ENCODE results near the gene ZNF407.
"Not testable (repeated sequence)": the region's sequence is repeated elsewhere in the genome, so short reads cannot be mapped to it uniquely, and the experiment has no call there.

The ZNF407 gene

DNA sequence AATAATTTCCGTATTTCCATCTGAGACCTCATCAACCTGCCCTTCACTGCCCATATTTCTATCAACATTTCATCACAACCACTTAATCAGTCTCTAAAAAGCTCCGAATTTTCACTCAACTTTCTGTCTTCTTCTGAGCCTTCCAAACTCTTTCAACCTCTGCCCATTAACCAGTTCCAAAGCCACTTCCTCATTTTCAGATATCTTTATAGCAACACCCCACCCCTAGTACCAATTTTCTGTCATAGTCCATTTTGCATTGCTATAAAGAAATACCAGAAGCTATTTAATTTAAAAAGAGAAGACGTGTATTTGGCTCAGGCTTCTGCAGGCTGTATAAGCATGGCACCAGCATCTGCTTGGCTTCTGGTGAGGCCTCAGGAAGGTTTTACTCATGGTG lies 504.2 kb downstream of the ZNF407 start:
- DNase-seq (ENCODE audit: low read depth): no peak

DNA sequence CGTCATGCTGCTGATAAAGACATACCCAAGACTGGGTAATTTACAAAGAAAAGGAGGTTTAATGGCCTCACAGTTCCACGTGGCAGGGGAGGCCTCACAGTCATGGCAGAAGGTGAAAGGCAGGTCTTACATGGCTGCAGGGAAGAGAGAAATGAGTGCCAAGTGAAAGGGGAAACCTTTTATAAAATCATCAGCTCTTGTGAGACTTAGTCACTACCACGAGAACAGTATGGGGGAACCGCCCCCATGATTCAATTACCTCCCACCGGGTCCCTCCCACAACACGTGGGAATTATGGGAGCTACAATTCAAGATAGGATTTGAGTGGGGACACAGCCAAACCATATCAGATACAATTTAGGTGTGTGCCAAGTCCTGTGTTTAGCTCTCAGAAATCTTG lies 506.4 kb downstream of the ZNF407 start:
- DNase-seq (ENCODE audit: low read depth): not testable (repeated sequence)

DNA sequence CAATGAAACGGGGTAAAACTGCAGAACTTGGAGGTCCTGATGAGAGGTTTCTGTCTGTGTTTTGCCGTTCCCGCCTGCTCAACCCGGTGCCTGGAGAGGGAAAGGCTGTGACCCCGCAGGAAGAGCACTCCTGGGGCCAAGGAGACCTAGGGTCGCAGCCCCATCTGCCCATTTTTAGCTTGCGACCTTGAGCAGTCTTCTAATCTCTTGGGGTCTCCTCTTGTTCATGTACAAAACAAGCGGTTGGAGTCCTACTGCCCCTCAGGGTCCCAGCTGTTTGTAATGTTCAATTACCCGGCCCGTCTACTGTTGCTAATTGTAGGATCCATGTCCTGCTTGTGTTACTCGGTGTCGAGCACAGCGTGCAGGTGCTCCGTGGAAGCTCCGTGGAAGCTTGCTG lies 506.8 kb downstream of the ZNF407 start:
- no peak for DNase-seq (ENCODE audit: low read depth)

DNA sequence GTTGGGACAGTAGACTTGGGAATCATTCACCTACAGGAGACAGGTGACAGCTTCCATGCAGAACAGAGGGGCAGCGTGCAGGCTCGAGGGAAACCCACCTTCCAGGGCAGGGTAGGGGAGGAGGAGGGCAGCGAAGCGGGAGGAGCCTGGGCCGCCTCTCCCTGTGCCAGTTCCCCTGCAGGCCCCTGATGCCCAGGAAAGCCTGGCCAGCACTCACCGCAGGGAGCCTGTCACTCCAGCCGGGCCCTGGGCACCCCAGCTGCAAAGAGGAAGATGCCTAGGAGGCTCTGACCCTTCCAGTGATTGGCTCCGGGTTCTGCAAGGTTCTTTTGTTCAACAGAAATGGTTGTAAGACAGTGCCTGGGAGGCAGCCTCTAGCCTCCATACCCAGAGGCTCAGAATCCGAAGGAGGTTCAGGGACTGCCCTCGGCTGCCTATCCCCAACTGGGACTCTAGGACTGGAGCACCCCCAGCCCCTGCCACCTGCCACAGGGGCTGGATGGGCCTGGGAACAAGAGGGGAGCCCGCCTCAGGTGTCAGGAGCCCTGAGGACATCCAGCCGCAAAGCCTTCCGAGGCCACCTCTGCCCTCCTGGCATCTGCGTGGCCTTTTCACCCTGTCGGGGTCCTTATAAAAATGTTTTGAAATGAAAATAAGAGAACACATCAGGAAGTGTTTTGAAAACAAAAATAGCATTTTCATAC lies 508.0 kb downstream of the ZNF407 start:
- no peak for DNase-seq (ENCODE audit: low read depth)

DNA sequence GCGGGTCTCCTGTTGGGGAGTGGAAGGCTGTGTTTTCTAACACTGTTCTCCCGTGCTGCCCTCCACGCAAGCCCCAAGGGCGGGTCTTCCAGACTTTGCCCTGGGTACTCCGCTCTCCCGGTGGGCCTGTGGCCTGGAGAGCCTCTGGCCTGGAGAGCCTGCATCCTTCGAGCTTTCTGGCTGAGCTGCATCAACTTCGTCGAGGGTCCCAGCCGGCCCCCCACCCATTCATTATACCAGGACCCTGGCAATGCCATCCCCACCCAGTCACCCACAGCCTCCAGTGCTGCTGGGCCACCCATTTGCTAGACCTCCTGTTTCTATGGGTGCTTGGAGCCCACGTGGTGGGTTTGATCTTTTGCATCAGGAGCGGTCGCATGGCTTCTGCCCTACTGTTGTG lies 509.1 kb downstream of the ZNF407 start:
- no peak for DNase-seq (ENCODE audit: low read depth)

DNA sequence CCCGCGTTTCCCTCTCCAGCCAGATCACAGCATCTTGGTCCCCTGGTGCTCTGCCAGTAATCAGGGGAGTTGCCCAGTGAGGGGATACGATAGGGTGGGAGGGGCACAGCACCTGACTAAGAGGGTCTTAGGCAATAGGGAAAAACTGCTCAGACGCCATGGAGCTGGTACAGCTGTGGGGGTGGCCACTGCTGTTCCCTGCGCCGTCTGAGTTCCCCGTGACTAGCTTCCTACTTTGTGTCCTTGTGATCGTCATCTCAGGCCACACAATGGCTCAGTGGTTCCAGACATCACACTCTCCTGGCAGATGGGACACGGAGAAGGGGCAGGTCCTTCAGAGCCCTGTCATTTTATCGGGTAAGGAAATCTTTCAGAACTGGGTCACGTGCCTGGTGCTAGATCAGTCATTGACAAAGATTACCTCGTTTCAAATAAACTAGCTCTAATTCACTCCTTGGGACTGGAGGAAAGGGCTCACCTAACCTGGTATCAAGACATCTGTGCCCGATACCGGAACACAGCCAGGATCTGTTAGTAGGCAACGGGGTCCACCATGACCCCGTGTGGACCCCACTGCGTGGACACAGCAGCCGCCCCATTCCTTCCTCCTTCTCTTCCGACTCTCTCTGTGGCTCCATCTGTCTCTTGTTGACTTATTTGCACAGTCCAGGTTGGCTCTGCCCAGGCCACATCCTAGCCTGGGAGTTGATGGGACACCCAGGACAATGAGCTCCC lies 509.7 kb downstream of the ZNF407 start:
- no peak for DNase-seq (ENCODE audit: low read depth)

DNA sequence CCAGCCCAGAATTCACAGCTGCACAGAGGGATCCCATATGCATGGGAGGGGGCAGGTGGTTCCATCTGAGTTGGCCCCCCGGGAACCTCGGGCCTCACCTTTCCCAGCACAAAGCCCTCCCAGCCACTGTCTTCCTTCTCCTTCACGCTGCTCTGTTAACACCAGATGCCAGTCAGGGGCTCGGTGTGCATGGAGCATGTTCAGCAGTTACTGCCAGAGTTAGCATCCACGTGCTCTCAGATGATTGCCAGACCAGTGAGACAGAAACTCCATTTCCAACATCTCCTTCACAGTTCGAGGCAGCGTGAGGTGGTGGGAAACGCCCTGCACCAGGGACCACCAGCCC lies 510.2 kb downstream of the ZNF407 start:
- no peak for DNase-seq (ENCODE audit: low read depth)

DNA sequence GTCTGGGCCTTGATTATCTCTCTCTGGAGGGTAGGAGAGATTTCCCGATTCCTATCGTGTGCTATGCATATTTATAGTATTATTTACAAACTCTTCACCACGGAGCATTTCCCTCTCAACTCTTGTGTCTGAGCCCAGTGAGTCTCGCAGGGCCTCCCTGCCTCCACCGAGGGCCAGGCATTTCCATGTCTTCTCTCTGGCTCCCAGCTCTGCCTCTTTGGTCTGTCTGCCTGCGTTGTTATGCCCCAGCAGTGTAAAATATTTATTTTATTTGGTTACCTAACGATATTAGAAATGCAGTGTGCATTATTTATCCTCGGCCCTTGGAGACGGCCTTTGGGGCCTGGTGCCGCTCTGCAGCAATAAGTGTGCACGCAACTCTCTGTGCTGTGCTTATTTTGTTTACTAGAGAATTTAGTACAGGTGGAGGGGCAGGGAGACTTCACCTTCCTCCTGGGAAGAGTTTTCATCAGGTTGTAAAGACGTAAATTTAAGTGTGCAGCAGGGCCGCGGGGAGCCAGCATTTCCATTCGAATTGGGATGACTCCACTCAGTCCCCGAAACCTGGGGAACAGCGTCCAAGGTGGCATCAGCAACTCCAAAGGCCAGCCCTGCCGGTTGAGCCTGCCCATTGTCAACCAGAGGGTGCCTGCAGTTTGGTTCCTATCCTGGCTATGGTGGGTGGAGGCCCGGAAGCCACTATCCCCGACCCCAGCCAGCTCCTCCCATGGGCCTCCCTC lies 511.1 kb downstream of the ZNF407 start:
- DNase-seq (ENCODE audit: low read depth): no peak

DNA sequence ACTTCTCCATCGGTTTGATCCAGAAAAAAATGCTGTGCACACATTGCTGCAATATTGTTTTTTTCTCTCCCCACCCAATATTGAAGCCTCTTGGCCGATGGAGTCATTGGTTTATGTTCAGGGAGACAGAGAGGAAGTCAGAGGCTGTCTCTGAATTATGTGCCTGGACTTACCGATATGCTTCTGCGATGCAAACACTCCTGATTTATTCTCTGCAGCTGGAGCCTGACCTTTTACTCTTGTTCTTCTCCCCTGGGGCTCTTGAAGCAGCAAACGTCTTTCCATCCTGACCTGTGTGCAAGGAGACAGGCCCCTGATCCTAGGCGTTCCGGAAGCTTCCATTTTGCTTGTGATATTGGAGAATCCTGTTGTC lies 511.6 kb downstream of the ZNF407 start:
- DNase-seq (ENCODE audit: low read depth): no peak

DNA sequence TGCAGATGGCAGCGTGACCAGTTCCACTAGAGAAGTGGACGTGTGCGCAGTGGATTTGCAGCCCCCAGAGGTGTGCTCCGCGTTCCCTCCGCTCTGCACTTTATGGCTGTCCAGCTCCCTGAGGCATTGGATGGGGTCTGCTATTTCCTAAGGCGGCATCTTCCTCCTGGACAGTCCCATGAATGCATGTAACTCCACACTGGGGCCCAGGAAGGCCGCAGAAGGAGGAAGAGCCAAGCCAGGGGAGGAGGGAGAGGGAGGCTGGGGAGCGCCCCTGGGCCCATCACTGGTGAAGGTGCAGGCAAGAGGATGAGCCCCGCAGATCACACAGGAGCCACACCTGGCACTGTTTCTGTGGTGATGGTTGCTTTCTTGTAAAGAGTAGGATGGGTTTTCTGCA lies 512.1 kb downstream of the ZNF407 start:
- DNase-seq (ENCODE audit: low read depth): no peak

DNA sequence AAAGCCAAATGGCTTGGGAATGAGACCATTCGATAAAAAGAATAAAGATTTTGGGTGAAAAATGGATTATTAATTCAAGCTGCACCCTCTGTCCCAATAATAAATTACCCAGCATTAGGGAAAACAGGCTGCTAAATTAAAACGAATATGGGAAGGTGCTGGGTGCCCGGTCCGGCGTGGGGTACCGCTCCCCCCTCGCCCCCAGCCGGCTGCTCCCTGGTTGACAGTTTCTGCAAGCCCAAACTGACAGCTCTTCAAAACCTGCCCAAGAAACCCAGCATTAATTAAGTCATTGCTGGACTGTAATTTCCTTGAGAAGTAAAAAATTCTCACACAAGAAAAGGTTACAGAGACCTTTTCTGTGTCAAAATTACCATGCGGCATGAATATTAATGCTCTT lies 512.6 kb downstream of the ZNF407 start:
- DNase-seq (ENCODE audit: low read depth): no peak

DNA sequence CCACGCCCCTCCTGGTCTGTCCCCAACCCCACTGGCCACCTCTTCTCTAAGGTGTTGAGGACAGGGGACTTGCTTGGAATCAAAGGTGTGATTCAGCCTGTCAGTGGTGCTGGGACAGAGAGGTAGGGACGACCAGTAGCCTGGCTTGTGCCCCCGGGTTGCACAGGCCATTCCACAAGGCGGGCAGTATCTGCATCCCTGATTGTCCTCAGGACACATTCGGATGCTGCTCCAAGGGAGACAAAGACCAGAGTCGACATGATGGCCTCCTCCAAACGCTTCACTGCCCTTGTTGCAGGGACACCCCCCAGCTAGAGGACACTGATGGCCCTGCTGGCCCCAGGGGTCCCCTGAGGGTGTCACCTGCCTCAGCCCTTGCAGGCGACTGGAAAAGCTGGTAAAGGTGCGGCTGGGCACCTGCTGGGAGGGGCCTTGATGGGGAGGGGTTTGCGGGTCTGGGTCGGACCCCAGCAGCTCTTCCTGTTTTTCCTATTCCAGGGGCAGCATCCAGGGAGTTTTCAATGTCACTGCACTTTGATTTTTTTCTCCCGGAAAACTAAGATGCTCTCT lies 513.3 kb downstream of the ZNF407 start:
- no peak for DNase-seq (ENCODE audit: low read depth)

DNA sequence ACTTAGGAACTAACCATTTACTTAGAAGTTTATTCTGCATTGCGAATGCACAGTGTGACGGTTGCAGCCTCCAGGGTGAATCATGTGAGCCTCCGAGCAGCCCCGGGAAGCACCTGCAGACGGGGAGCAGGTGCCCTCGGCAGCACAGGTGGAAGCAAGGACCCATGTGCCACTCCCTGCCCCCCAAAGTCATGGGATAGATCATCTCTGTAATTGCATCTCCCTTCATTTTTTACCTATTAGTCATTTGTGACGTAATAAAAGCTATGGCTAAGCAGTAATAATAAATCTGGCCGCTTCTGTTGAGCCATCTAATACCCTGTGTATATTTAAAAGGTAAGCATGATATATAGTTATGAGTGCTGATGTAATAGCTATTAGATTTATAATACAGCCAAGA lies 514.1 kb downstream of the ZNF407 start:
- no peak for DNase-seq (ENCODE audit: low read depth)

DNA sequence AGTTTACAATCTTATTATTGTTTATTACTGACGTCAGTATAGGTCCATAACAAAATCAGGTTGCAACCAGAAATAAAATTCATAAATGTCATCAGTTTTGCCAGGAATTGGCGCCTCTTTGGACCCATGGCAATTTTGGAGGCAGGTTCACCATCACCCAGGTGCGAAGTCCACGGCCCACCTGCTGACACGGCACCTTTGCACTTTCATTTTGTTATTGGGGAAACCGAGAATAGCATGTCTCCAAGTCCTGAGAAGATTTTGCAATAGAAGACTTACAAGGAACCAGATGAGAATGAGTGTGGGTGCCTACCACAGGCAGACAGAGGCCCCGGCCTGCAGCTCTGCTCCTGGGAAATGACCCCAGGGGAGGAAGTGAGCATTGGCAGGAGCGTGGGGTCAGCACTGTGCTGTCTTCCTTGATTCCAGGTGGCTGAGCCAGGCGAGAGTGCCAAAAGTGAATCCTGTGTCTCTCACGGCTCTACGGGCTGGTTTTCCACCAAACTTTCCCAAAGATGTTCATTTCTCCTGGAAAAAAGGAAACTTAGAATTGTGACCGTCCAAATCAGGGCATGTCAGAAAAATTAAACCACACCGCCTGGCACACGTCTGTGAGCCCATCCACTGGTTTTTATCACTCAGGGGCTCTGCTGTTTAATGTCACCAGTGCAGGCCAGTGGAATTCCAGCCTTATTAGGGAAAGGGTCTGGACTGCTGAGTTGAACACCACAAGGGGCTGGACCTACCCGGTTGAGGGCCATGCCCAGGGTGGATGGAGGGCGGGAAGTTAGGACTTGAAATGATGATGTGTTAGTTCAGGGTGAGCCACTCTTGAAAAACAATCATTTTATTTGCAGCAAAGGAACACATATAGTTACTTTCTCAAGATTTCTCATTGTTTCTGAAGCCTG lies 514.8 kb downstream of the ZNF407 start:
- DNase-seq (ENCODE audit: low read depth): no peak

DNA sequence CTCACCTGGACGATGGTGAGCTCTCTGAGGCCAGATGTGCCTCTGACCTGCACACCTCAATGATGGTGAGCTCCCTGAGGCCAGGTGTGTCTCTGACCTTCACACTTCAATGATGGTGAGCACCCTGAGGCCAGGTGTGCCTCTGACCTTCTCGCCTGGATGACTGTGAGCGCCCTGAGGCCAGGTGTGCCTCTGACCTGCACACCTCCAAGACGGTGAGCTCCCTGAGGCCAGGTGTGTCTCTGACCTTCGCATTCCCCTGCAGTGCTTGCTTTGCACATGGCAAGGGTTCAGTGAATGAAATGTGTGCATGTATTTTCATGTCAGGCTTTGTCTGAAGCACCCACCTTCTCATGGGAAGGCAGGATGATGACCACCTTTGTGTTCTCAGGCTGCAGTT lies 515.8 kb downstream of the ZNF407 start:
- no peak for DNase-seq (ENCODE audit: low read depth)

DNA sequence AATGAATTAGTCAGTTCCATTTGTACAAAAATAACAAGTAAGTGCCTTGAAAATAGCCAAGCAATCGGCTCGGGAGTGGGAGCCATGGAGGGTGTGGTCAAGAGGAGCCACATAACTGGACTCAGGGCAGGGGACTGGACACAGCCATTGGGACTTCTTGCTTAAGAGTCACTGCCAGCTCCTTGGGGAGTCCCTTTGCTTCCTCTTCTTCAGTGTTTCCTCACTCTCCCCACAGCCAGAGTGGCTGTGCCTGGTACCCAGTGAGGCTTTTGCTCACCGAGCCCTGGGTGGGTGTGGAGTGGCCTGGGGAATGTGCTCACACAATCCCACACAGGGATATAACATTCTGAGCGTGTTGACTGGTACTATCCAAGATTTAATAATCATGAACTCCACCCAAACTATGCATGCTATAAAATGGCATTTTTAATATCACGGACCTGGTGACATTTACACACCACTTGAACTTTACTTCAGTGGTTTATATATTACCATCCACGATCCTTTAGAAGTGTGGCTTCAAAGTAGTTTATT lies 516.6 kb downstream of the ZNF407 start:
- DNase-seq (ENCODE audit: low read depth): no peak

Measured in activated T-cell treated with anti-CD3 and anti-CD28 coated beads for 48 hours (primary cell).